Epithelial cell of esophagus (primary cell): ENCODE results near the gene ARMC12.

ENCODE experiments used
- DNase-seq: peaks from one replicate; pipeline ENCODE4 v3.0.0; 2010; ENCODE audit warnings: low read depth
- H3K4me3 ChIP-seq: 2 replicates; pipeline ENCODE4 v1.5.1; 2011; ENCODE audit warnings: mild to moderate bottlenecking, low read length, control low read depth
- TF ChIP-seq, protein P1 (sequence below): IDR thresholded peaks from 2 replicates; pipeline ENCODE4 v1.5.1; 2011; ENCODE audit warnings: low read depth, mild to moderate bottlenecking, low read length, control low read depth, inconsistent platforms; ENCODE audit not compliant: insufficient read depth; ENCODE audit errors: missing control alignments

Gene ARMC12

DNA sequence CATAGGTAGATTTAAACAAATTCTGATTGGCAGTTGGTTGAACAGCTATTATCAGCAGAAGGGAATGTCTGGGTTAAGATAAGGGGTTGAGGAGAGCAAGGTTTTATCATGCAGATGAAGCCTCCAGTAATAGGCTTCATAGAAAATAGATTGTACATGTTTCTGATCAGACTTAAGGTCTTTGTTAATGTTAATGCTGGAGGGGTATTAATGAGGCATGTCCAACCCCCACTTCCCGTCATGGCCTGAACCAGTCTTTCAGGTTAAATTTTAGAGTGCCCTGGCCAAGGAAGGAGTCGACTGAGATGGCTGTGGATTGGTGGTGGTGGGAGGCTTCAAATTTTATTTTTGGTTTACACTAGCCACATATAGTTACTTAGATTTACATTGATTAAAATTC is 47.4 kb downstream of the ARMC12 start:
- no peak for DNase-seq
- H3K4me3 ChIP-seq = no peak overlapping the region
- TF ChIP-seq, protein P1, sequence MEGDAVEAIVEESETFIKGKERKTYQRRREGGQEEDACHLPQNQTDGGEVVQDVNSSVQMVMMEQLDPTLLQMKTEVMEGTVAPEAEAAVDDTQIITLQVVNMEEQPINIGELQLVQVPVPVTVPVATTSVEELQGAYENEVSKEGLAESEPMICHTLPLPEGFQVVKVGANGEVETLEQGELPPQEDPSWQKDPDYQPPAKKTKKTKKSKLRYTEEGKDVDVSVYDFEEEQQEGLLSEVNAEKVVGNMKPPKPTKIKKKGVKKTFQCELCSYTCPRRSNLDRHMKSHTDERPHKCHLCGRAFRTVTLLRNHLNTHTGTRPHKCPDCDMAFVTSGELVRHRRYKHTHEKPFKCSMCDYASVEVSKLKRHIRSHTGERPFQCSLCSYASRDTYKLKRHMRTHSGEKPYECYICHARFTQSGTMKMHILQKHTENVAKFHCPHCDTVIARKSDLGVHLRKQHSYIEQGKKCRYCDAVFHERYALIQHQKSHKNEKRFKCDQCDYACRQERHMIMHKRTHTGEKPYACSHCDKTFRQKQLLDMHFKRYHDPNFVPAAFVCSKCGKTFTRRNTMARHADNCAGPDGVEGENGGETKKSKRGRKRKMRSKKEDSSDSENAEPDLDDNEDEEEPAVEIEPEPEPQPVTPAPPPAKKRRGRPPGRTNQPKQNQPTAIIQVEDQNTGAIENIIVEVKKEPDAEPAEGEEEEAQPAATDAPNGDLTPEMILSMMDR = no peak

DNA sequence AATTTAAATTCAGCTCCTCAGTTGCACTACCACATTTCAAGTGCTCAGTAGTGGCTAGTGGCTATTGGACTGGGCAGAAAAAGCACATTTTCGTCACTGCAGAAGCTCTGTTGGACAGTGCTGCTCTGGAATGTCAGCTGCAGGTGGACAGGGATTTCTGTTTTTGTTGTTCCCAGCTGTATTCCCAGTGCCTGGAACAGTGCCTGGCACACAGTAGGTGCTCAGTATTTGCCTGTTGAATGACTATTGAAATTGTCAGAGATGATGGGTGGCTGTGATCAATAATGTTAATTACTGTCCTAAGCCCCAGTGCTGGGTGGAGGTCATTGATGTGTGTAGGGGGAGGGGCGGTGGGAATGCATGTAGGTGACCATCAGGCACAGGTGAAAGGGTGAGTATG is 49.4 kb downstream of the ARMC12 start:
- no peak overlapping the region for H3K4me3 ChIP-seq
- TF ChIP-seq, protein P1 = no peak
- DNase-seq = no peak

DNA sequence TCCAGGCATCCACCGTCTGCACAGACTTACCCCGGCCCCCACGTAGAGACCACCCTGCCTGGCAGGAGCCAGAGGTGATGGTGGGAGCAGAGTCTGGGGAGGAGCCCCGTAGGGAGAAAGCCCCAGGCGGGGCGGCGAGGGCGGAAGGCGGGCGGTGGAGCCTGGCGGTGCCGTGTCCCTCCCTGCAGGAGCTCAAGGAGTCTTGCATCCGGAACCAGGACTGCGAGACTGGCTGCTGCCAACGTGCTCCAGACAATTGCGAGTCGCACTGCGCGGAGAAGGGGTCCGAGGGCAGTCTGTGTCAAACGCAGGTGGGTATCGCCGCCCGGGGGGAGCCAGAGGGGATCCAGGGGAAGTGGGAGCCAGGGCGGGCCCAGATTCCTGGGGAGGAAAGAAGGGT is 50.0 kb downstream of the ARMC12 start:
- no peak for DNase-seq
- TF ChIP-seq, protein P1 = no peak
- H3K4me3 ChIP-seq = no peak overlapping the region

DNA sequence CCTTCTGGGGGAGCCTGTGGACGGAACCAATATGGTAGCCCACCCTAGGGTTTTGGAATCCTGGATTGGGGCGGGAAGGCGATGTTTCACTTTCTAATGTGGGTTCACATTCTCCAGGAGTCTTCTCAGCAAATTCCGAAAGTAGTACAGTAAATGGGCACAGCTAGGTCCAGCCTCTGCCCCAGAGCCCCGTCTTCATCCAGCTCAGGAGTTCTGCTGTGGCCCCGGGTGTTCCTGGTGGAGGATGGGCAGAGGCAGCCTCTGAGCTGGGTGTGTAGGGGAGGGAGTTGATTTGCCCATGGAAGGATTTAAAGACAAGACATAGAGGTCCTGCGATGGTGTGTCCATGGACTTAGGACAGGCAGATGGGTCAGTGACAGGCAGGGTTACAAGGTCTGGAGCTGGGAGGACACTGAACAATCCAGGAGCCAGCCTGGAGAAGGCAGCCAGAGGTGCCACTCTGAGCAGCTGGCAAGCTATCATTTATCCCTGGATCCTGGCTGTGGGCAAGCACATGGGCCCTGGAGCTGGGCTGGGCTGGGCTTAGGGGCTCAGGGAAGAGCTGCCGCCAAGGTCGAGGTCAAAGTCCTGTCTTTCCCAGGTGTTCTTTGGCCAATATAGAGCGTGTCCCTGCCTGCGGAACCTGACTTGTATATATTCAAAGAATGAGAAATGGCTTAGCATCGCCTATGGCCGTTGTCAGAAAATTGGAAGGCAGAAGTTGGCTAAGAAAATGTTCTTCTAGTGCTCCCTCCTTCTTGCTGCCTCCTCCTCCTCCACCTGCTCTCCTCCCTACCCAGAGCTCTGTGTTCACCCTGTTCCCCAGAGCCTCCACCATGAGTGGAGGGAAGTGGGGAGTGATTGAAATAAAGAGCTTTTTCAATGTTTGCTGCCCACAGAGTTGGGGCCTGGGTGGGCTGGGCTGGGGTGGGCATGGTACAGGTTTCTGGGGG is 50.7 kb downstream of the ARMC12 start:
- DNase-seq = no peak
- TF ChIP-seq, protein P1 = no peak
- H3K4me3 ChIP-seq = no peak overlapping the region

DNA sequence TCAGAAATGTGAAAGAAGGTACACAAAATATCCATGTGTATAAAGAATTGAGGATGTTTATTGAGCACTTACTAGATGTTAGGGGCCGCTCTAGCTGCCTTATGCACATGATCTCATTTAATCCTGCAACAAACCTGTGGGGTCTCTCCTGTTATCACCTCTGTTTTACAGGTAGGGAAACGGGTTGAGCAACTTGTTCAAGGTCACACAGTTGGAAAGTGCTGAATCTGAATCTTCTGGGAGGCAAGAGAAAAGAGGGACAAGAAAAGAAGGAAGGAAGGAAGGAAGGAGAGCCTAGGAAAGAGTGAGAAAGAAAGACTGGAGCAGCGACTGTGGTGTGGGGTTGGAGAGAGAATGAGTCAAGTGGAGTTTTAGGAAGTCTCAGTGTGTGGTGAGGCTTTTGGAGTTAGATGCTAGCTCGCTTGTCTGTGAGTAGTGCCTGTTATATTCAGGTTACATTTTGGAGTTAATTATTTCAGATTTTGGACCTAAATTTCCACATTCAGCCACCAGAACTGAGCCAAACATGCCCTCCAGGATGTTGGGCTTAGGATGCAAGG is 51.7 kb downstream of the ARMC12 start:
- TF ChIP-seq, protein P1 = no peak
- DNase-seq = no peak
- no peak overlapping the region for H3K4me3 ChIP-seq

DNA sequence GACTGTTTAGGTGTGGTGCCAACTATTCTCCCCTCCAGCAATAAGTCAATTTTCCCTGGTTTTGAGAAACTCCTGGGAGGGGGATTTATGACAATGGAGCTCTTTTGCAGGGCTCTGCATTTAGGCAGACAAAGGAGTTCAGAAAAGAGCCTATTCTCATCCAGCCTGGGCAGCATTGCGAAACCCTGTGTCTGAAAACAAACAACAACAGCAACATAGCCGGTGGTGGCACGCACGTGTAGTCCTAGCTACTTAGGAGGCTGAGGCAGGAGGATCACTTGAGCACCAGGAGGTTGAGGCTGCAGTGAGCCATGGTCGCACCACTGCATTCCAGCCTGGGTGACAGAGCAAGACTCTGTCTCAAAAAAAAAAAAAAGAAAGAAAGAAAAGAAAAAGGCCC is 53.9 kb downstream of the ARMC12 start:
- TF ChIP-seq, protein P1 = no peak
- no peak overlapping the region for H3K4me3 ChIP-seq

More for the DNA sequence above, 53.9 kb downstream of the ARMC12 start:
- DNase-seq = no peak
